ENCODE data around the gene CACNA2D3. TPM values are rescaled to one million over a fixed set of nuclear protein-coding genes. Genes with fewer than 3 reads are reported as not detected.

The CACNA2D3 gene
- total RNA-seq, 1 donor from 2014 or later, result 0.17 TPM

DNA sequence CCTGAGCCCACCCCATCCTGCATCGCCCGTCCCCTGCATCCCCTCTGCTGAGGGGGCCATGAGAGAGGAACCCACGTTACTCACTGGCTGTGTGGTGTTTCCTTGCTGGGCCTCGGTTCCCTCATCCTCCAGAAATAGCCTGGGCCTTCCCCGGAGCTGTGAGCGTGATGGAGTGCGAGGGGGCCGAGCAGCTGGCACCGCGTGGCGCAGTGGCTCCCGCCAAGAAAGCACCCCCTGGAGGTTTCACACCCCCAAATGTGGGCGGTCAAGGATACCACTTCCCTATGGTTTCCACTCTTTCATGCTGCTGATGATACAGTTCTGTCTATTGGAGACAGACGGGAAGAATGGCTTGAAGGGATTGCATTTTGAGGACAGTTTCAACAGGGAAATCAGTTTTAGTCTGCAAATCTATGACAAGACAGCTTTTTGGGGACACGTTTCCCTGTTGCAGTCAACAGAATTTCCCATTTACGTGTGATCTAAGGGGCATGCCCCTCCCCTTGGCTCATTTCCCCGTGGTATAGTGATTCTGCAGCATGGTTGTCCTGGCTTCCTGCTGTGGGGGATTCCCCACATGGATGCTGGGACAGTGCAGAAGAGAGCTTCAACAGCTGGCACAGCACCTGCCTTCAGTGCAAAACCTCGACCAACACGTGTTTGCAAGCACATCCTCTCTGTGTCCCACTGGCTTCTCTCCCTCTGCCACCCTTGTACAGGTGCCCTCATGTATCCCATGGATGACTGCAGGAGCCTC, 428.0 kb downstream of the CACNA2D3 start:
- Histone ChIP-seq H3K27me3 (ENCODE audit: control insufficient read depth, insufficient read depth, low read length) (no peaks in the 10 kb centered on the region), H3K36me3 (ENCODE audit: control insufficient read depth, insufficient read depth, low read length) (no peaks in the 10 kb centered on the region), H3K4me3 (ENCODE audit: low read depth, low read length) (no peak overlapping the region)
- DNase-seq (ENCODE audit: low read depth), result no peak
- TF ChIP-seq, protein P1, sequence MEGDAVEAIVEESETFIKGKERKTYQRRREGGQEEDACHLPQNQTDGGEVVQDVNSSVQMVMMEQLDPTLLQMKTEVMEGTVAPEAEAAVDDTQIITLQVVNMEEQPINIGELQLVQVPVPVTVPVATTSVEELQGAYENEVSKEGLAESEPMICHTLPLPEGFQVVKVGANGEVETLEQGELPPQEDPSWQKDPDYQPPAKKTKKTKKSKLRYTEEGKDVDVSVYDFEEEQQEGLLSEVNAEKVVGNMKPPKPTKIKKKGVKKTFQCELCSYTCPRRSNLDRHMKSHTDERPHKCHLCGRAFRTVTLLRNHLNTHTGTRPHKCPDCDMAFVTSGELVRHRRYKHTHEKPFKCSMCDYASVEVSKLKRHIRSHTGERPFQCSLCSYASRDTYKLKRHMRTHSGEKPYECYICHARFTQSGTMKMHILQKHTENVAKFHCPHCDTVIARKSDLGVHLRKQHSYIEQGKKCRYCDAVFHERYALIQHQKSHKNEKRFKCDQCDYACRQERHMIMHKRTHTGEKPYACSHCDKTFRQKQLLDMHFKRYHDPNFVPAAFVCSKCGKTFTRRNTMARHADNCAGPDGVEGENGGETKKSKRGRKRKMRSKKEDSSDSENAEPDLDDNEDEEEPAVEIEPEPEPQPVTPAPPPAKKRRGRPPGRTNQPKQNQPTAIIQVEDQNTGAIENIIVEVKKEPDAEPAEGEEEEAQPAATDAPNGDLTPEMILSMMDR (IDR thresholded peaks at IDR 0.05; ENCODE audit: insufficient read depth, low read length, poor library complexity, severe bottlenecking), result no peak

DNA sequence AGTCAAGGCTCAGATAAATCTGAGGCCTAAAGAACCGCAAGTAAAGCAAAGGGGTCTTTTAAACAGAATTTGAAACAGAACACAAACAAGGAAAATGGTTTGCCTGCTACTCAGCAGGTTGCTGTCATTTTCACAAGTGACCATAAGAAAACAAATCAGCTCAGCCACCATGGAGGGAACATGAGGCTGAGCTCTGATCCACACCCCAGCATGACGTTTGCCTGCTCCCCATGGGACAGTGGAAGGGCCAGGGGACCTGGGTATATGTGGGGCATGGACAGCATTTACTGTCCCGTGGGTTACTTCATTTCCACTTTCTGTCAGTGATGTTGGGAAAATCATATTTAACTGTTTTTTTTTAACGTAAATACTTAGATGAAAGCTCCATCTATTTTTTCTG, 434.3 kb downstream of the CACNA2D3 start:
- Histone ChIP-seq H3K27me3 (ENCODE audit: control insufficient read depth, insufficient read depth, low read length) (no peaks in the 10 kb centered on the region), H3K4me3 (ENCODE audit: low read depth, low read length) (no peak overlapping the region), H3K36me3 (ENCODE audit: control insufficient read depth, insufficient read depth, low read length) (no peaks in the 10 kb centered on the region)
- DNase-seq (ENCODE audit: low read depth), result no peak
- TF ChIP-seq, protein P1 (IDR thresholded peaks at IDR 0.05; ENCODE audit: insufficient read depth, low read length, poor library complexity, severe bottlenecking), result no peak

DNA sequence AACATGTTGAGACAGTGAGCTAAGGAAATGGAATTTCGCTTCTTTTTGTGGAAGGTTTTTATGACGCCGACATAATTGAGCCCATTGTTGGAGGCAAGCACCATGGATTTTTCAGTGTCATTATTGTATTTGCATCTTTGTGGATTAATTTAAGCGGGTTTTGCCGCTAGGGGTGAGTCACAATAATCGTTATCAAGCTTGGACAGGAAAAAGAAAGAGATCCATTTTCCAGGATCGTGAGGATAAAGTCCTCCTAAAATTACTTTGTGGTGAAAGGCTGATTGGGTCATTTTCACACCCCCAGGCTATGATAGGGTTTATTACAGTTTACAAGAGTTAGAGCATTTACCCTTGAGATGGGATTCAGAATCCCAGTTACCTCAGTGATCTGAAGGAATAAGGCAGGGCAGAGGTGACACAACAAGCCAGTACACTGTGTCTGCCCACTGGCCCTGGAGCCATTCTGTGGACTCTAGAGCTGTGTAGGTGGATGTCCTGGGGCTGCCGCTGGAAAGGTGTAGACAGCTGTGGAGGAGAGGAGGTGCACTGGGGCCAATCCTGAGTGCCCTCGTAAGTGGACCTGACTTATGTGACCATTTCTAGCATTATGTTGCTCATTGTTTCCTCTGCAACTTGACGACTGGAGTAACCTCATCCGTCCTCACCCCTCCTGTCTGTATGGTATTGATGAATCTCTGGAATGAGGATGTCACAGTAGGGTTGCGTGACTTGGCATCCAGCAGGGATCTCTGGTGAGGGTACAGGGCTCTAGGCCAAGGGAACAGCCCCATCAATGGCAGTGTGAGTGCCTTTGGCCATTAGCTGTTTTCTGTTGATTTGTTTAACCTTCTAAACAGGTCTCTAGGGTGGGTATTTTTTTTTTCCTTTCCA, 435.4 kb downstream of the CACNA2D3 start:
- H3K4me3 ChIP-seq (ENCODE audit: low read depth, low read length), result no peak overlapping the region
- no peak for DNase-seq (ENCODE audit: low read depth)
- no peaks in the 10 kb centered on the region for H3K27me3 ChIP-seq (ENCODE audit: control insufficient read depth, insufficient read depth, low read length)
- H3K36me3 ChIP-seq (ENCODE audit: control insufficient read depth, insufficient read depth, low read length), result no peaks in the 10 kb centered on the region
- TF ChIP-seq, protein P1 (IDR thresholded peaks at IDR 0.05; ENCODE audit: insufficient read depth, low read length, poor library complexity, severe bottlenecking), result no peak

DNA sequence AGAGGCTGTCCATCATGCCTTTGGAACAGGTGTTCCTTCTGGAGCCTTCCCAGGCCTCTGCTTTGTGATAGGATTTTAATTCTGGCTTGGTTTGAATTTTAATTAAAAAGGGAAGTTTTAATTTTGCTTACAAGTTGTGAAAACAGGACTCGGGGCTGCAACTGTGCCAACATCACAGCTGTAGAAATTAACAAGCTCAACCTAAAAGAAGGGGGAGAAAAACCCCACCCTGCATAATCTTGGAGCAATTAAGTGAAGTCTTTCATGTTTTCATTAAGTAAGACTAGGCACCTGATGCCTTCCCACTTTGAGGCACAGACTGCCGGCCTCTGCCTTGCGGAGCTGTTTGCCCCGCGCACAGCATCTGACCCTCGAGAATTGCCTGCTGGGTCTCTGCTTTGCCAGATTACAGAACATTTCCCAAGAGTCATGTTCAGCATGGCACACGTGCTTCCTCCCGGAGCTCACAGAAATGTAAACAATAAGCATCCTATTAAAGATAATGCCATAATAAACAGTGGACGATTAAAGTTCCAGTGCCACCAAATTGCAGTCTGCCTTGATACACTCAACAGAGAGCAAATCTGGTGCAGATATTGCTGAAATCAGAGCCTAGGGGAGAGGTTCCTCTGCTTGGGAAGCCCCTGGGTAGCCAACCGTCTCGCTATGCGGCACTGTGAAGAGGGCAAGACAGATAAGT, 441.3 kb downstream of the CACNA2D3 start:
- H3K4me3 ChIP-seq (ENCODE audit: low read depth, low read length), result no peak overlapping the region
- TF ChIP-seq, protein P1 (IDR thresholded peaks at IDR 0.05; ENCODE audit: insufficient read depth, low read length, poor library complexity, severe bottlenecking), result no peak
- no peak for DNase-seq (ENCODE audit: low read depth)
- no peaks in the 10 kb centered on the region for H3K36me3 ChIP-seq (ENCODE audit: control insufficient read depth, insufficient read depth, low read length)
- no peaks in the 10 kb centered on the region for H3K27me3 ChIP-seq (ENCODE audit: control insufficient read depth, insufficient read depth, low read length)

DNA sequence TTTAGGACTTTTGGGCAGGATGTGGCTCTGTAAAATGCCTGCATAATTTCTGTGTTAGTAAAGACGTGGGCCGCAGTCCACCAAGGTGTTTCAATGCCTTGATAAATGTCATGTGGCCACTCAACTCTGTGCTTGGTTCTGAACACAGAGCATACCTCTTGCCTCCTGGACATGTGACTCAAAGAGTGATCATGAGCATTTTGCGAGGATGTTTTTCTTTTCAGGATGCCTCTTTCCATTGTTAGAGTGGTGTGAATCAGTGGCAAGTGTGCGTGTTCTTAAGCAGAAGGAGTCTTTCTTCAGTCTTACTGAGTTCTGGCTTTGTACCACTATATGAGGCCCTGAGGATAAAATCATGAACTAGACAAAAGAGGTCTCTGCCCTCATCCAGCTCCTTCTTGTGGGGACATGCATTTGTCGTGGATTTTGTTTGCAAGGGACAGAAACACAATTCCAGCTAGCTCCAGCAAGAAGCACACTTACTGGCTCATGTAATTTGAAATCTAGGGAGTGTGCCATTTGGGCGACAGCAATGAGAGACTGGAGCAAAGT, 442.1 kb downstream of the CACNA2D3 start:
- Histone ChIP-seq H3K4me3 (ENCODE audit: low read depth, low read length) (no peak overlapping the region), H3K36me3 (ENCODE audit: control insufficient read depth, insufficient read depth, low read length) (no peaks in the 10 kb centered on the region), H3K27me3 (ENCODE audit: control insufficient read depth, insufficient read depth, low read length) (no peaks in the 10 kb centered on the region)
- TF ChIP-seq, protein P1 (IDR thresholded peaks at IDR 0.05; ENCODE audit: insufficient read depth, low read length, poor library complexity, severe bottlenecking), result no peak
- DNase-seq (ENCODE audit: low read depth), result no peak
